DND-41 (cell line): ENCODE data around the gene DNAJB13.
A peak's percentile ranks its signal among the peaks of the same experiment; 100 is the strongest.

Experiments used
- ATAC-seq: fragments of 200-7000 bp; cut with Tn5 transposase; 3 replicates; pipeline ENCODE4 v1.9.1; 2021; ENCODE audit warnings: low read depth; ENCODE audit not compliant: insufficient read depth
- DNase-seq: peaks from one replicate; pipeline ENCODE4 v3.0.0-alpha.2; 2020
- H2AFZ ChIP-seq: 2 replicates; pipeline ENCODE4 v1.6.0; 2012; ENCODE audit warnings: low read depth, low read length
- H3K27ac ChIP-seq: 2 replicates; pipeline ENCODE4 v1.5.1; 2012; ENCODE audit warnings: low read length, inconsistent platforms
- H3K27me3 ChIP-seq: fragments of 200-600 bp; sonication (generic); 2 replicates; pipeline ENCODE4 v1.6.0; 2012; ENCODE audit warnings: low read length, mild to moderate bottlenecking, inconsistent platforms; ENCODE audit not compliant: insufficient read depth, poor library complexity
- H3K36me3 ChIP-seq: 2 replicates; pipeline ENCODE4 v1.5.1; 2012; ENCODE audit warnings: low read length, inconsistent platforms; ENCODE audit not compliant: insufficient read depth
- H3K4me1 ChIP-seq: 2 replicates; pipeline ENCODE4 v1.5.1; 2012; ENCODE audit warnings: mild to moderate bottlenecking, low read length; ENCODE audit not compliant: insufficient read depth
- H3K4me2 ChIP-seq: 2 replicates; pipeline ENCODE4 v1.6.0; 2012; ENCODE audit warnings: mild to moderate bottlenecking, moderate library complexity, low read length, inconsistent platforms; ENCODE audit not compliant: insufficient read depth
- H3K4me3 ChIP-seq, 2 experiments: fragments of 200-600 bp in 1 of 2; shearing (Covaris generic) in 1 of 2; 2 replicates each; pipeline ENCODE4 v1.5.1; 2012 to 2016; ENCODE audit warnings: inconsistent platforms in 2 of 2, low read length in 2 of 2, mild to moderate bottlenecking in 2 of 2, low read depth in 1 of 2, moderate library complexity in 1 of 2
- H3K79me2 ChIP-seq: 2 replicates; pipeline ENCODE4 v1.6.0; 2012; ENCODE audit warnings: low read length, inconsistent platforms; ENCODE audit not compliant: insufficient read depth
- H3K9ac ChIP-seq: 2 replicates; pipeline ENCODE4 v1.6.0; 2012; ENCODE audit warnings: low read depth, mild to moderate bottlenecking, inconsistent platforms, low read length, moderate library complexity
- H3K9me3 ChIP-seq: 2 replicates; pipeline ENCODE4 v1.5.1; 2012; ENCODE audit warnings: low read length, moderate library complexity, mild to moderate bottlenecking, inconsistent platforms; ENCODE audit not compliant: insufficient read depth, severe bottlenecking
- H4K20me1 ChIP-seq: 2 replicates; pipeline ENCODE4 v1.6.0; 2012; ENCODE audit warnings: low read length; ENCODE audit not compliant: insufficient read depth
- CTCF ChIP-seq: IDR thresholded peaks from 2 replicates; pipeline ENCODE4 v1.5.1; 2012; ENCODE audit warnings: borderline replicate concordance, low read length, moderate library complexity, mild to moderate bottlenecking; ENCODE audit not compliant: poor library complexity, severe bottlenecking; ENCODE audit errors: extremely low read depth
- EZH2 ChIP-seq: IDR thresholded peaks from 3 replicates; pipeline ENCODE4 v1.6.1; 2012; ENCODE audit warnings: borderline replicate concordance, low read depth, mild to moderate bottlenecking, moderate library complexity, low read length, inconsistent platforms; ENCODE audit not compliant: severe bottlenecking

The DNAJB13 gene

GRCh38 chr11:73929388-73929787, 21.4 kb upstream of the DNAJB13 start:
- Histone ChIP-seq H3K9me3 (no peaks in the 10 kb centered on the region), H4K20me1 (no peaks in the 10 kb centered on the region), H3K79me2 (no peaks in the 10 kb centered on the region), H3K4me1 (no peaks in the 10 kb centered on the region), H3K4me3 (no peak overlapping the region), H3K27me3 (no peaks in the 10 kb centered on the region), H3K27ac (no peak overlapping the region), H3K4me2 (no peak overlapping the region), H3K36me3 (peaks cover 41% of the 10 kb centered on the region; the same call in 1 of the 2 replicates), H2AFZ (no peak overlapping the region), H3K9ac (no peak overlapping the region)
- ATAC-seq (no peak), DNase-seq (no peak)
- no peak for TF ChIP-seq EZH2
- no peak for TF ChIP-seq CTCF

GRCh38 chr11:73931039-73931645, 19.7 kb upstream of the DNAJB13 start:
- H2AFZ ChIP-seq: no peak overlapping the region
- no peaks in the 10 kb centered on the region for H3K4me1 ChIP-seq
- H4K20me1 ChIP-seq: no peaks in the 10 kb centered on the region
- TF ChIP-seq EZH2 (no peak), CTCF (peak; percentile 52)
- no peaks in the 10 kb centered on the region for H3K9me3 ChIP-seq
- H3K4me2 ChIP-seq: no peak overlapping the region
- peak; percentile 82 for ATAC-seq
- H3K9ac ChIP-seq: no peak overlapping the region
- no peak overlapping the region for H3K27ac ChIP-seq
- no peaks in the 10 kb centered on the region for H3K79me2 ChIP-seq
- no peak overlapping the region for H3K4me3 ChIP-seq
- peak; percentile 42 for DNase-seq
- peaks cover 36% of the 10 kb centered on the region; the same call in 1 of the 2 replicates for H3K36me3 ChIP-seq
- H3K27me3 ChIP-seq: no peaks in the 10 kb centered on the region

- Histone ChIP-seq H3K27me3 (no peaks in the 10 kb centered on the region), H3K4me2 (no peak overlapping the region), H3K9me3 (no peaks in the 10 kb centered on the region), H3K4me3 (no peak overlapping the region), H3K27ac (no peak overlapping the region), H3K36me3 (peaks cover 29% of the 10 kb centered on the region; the same call in 1 of the 2 replicates), H3K9ac (no peak overlapping the region), H4K20me1 (no peaks in the 10 kb centered on the region), H3K4me1 (no peaks in the 10 kb centered on the region), H2AFZ (no peak overlapping the region), H3K79me2 (no peaks in the 10 kb centered on the region)
- ATAC-seq: no peak
- TF ChIP-seq CTCF (no peak), EZH2 (no peak)
- DNase-seq: no peak
Observed at GRCh38 chr11:73931951-73932350, 18.9 kb upstream of the DNAJB13 start.
